ENCODE measurements around the gene NCOA5. TPM values are rescaled to one million over a fixed set of nuclear protein-coding genes. Genes with fewer than 3 reads are reported as not detected.
"Not testable (repeated sequence)": the region's sequence is repeated elsewhere in the genome, so short reads cannot be mapped to it uniquely, and the experiment has no call there.

The NCOA5 gene
- total RNA-seq, 1 donor from 2014 or later = 58.7 TPM

DNA sequence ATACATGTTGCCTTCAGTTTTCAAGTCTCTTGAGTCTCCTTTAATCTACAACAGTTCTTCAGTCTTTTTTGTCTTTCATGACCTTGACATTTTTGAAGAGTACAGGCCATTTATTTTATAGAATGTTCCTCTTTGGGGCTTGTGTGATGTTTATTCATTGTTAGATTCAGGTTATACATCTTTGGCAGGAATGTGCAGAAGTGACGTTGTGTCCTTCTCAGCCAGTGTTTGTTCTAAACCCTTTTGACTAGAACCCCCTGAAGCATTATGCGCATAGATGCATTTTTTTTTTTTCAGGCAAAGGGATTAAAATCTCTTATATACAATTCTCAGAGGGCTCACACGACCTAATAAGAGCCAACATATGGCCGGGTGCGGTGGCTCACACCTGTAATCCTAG is 11.2 kb upstream of the NCOA5 start:
- Mint-ChIP-seq H3K4me3 (ENCODE audit: low read depth) (no peak overlapping the region), H3K36me3 (ENCODE audit: insufficient read depth) (no peaks in the 10 kb centered on the region), H3K4me1 (ENCODE audit: low read depth) (no peaks in the 10 kb centered on the region), H3K9me3 (ENCODE audit: low read depth) (peaks cover 3% of the 10 kb centered on the region), H3K27ac (no peak overlapping the region), H3K27me3 (peaks cover 39% of the 10 kb centered on the region)
- TF ChIP-seq, protein P1, sequence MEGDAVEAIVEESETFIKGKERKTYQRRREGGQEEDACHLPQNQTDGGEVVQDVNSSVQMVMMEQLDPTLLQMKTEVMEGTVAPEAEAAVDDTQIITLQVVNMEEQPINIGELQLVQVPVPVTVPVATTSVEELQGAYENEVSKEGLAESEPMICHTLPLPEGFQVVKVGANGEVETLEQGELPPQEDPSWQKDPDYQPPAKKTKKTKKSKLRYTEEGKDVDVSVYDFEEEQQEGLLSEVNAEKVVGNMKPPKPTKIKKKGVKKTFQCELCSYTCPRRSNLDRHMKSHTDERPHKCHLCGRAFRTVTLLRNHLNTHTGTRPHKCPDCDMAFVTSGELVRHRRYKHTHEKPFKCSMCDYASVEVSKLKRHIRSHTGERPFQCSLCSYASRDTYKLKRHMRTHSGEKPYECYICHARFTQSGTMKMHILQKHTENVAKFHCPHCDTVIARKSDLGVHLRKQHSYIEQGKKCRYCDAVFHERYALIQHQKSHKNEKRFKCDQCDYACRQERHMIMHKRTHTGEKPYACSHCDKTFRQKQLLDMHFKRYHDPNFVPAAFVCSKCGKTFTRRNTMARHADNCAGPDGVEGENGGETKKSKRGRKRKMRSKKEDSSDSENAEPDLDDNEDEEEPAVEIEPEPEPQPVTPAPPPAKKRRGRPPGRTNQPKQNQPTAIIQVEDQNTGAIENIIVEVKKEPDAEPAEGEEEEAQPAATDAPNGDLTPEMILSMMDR (IDR thresholded peaks at IDR 0.05; ENCODE audit: unreplicated experiment) = no peak
- no peak for DNase-seq (ENCODE audit: low spot score, unreplicated experiment)

DNA sequence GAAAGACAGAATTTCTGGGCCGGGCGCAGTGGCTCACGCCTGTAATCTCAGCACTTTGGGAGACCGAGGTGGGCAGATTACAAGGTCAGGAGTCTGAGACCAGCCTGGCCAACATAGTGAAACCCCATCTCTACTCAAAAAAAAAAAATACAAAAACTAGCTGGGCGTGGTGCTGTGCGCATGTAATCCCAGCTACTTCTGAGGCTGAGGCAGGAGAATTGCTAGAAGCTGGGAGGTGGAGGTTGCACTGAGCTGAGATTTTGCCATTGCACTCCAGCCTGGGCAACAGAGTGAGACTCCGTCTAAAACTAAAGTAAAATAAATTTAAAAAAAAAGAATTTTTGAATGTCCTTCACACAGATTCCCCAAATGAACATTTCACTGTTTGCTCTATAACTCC is 10.7 kb upstream of the NCOA5 start:
- not testable (repeated sequence) for H3K27ac Mint-ChIP-seq; H3K36me3 Mint-ChIP-seq (ENCODE audit: insufficient read depth); DNase-seq (ENCODE audit: low spot score, unreplicated experiment); H3K4me1 Mint-ChIP-seq (ENCODE audit: low read depth); H3K9me3 Mint-ChIP-seq (ENCODE audit: low read depth); H3K4me3 Mint-ChIP-seq (ENCODE audit: low read depth)
- H3K27me3 Mint-ChIP-seq = peaks cover 39% of the 10 kb centered on the region

DNA sequence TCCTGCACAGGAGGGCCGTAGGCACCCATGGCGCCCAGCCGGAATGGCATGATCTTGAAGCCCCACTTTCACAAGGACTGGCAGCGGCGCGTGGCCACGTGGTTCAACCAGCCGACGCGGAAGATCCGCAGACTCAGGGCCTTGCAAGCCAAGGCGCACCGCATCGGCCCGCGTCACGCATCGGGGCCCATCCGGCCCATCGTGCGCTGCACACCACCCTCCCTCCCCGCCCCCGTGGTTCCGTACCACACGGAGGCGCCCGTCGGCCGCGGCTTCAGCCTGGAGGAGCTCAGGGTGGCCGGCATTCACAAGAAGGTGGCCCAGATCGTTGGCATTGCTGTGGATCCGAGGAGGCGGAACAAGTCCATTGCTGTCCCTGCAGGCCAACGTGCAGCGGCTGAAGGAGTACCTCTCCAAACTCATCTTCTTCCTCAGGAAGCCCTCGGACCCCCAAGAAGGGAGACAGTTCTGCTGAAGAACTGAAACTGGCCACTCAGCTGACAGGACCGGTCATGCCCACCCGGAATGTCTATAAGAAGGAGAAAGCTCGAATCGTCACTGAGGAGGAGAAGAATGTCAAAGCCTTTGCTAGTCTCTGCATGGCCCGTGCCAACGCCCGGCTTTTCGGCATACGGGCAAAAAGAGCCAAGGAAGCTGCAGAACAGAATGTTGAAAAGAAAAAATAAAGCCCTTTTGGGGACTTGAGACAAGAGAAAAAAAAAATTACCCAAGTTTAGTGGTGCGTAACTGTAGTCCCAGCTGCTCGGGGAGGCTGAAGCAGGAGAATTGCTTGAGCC is 9.9 kb upstream of the NCOA5 start:
- no peak for DNase-seq (ENCODE audit: low spot score, unreplicated experiment)
- H3K4me3 Mint-ChIP-seq (ENCODE audit: low read depth) = no peak overlapping the region

DNA sequence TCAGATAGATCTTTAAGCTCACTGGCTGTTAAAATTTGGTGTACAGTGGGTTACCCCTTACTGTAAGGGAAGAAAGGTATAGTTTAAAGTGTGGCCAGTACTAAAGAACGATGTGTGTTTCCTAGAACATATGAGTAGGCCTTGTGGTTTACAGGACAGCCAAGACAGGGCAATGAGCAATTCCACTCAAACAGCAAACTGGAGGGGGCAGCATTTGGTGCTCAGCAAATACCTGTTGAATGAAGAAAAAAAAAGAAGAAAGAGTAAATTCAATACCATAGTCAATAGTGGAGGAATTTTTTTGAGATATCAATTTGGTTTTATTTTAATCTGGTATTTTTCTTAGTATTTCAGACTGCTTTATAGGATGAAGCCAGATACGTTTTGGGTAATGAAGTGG is 3.8 kb upstream of the NCOA5 start:
- H3K27ac Mint-ChIP-seq = no peak overlapping the region
- H3K4me1 Mint-ChIP-seq (ENCODE audit: low read depth) = peaks cover 9% of the 10 kb centered on the region
- TF ChIP-seq, protein P1 (IDR thresholded peaks at IDR 0.05; ENCODE audit: unreplicated experiment) = no peak
- no peak overlapping the region for H3K4me3 Mint-ChIP-seq (ENCODE audit: low read depth)
- DNase-seq (ENCODE audit: low spot score, unreplicated experiment) = no peak
- H3K9me3 Mint-ChIP-seq (ENCODE audit: low read depth) = no peaks in the 10 kb centered on the region
- H3K27me3 Mint-ChIP-seq = peaks cover 5% of the 10 kb centered on the region
- no peaks in the 10 kb centered on the region for H3K36me3 Mint-ChIP-seq (ENCODE audit: insufficient read depth)

More for the DNA sequence above, 9.9 kb upstream of the NCOA5 start:
- Mint-ChIP-seq H3K9me3 (ENCODE audit: low read depth) (peaks cover 3% of the 10 kb centered on the region), H3K27me3 (peaks cover 37% of the 10 kb centered on the region), H3K36me3 (ENCODE audit: insufficient read depth) (no peaks in the 10 kb centered on the region), H3K4me1 (ENCODE audit: low read depth) (no peaks in the 10 kb centered on the region), H3K27ac (no peak overlapping the region)
- TF ChIP-seq, protein P1 (IDR thresholded peaks at IDR 0.05; ENCODE audit: unreplicated experiment) = no peak

DNA sequence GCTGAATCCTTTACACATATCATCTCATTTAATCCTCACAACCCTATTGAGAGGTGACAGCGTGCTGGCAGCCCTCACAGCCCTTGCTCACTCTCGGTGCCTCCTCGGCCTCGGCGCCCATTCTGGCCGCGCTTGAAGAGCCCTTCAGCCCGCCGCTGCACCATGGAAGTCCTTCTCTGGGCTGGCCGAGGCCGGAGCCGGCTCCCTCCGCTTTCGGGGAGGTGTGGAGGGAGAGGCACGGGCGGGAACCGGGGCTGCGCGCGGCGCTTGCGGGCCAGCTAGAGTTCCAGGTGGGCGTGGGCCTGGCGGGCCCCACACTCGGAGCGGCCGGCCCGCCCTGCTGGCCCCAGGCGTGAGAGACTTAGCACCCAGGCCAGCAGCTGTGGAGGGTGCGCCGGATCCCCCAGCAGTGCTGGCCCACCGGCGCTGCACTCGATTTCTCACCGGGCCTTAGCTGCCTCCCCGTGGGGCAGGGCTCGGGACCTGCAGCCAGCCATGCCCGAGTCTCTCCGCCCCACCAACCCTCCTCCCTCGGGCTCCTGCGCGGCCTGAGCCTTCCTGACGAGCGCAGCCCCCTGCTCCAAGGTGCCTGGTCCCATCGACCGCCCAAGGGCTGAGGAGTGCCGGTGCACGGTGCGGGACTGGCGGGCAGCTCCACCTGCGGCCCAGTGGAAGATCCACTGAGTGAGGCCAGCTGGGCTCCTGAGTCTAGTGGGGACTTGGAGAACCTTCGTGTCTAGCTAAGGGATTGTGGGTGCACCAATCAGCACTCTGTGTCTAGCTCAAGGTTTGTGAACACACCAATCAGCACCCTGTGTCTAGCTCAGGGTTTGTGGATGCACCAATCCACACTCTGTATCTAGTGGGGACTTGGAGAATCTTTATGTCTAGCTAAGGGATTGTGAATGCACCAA is 2.1 kb upstream of the NCOA5 start:
- DNase-seq (ENCODE audit: low spot score, unreplicated experiment); H3K4me3 Mint-ChIP-seq (ENCODE audit: low read depth); H3K36me3 Mint-ChIP-seq (ENCODE audit: insufficient read depth); H3K27me3 Mint-ChIP-seq; H3K9me3 Mint-ChIP-seq (ENCODE audit: low read depth); H3K27ac Mint-ChIP-seq: not testable (repeated sequence)
- H3K4me1 Mint-ChIP-seq (ENCODE audit: low read depth) = peaks cover 19% of the 10 kb centered on the region

DNA sequence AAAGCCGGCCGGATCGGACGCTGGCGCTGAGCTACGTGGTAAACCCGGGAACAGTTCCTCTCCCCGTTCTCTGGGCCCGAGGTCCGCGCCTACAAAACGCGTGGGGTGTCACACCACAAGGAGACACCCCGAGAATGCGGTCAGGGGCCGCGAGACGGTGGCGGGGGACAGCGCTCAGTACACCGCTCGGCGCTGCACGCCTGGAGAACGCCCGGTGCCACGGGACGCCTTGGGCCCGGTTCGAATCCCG is 670 bp downstream of the NCOA5 start:
- no peaks in the 10 kb centered on the region for H3K27me3 Mint-ChIP-seq
- H3K4me3 Mint-ChIP-seq (ENCODE audit: low read depth) = peak overlapping the region; percentile 89
- TF ChIP-seq, protein P1 (IDR thresholded peaks at IDR 0.05; ENCODE audit: unreplicated experiment) = no peak
- H3K9me3 Mint-ChIP-seq (ENCODE audit: low read depth) = no peaks in the 10 kb centered on the region
- DNase-seq (ENCODE audit: low spot score, unreplicated experiment) = no peak
- H3K27ac Mint-ChIP-seq = peak overlapping the region; percentile 95
- H3K4me1 Mint-ChIP-seq (ENCODE audit: low read depth) = peaks cover 33% of the 10 kb centered on the region
- no peaks in the 10 kb centered on the region for H3K36me3 Mint-ChIP-seq (ENCODE audit: insufficient read depth)

All from progenitor cell of endocrine pancreas (in vitro differentiated cells).